A549 (cell line): ENCODE data around the gene IL3.

Source experiments
- CEBPB ChIP-seq, 2 experiments: fragments of >200 bp in 1 of 2; sonication (Bioruptor Twin) in 1 of 2; formaldehyde crosslinking in 1 of 2; IDR thresholded peaks; 2 replicates each; pipeline ENCODE4 v1.6.1; 2012 to 2016
- CTCF ChIP-seq: fragments of >200 bp; sonication (Bioruptor Twin); formaldehyde crosslinking; IDR thresholded peaks from 3 replicates; pipeline ENCODE4 v1.5.1; 2016
- HMGXB4 ChIP-seq: fragments of 250-450 bp; sonication (Bioruptor Pico); IDR thresholded peaks from 2 replicates; pipeline ENCODE4 v1.5.0; 2021; ENCODE audit warnings: mild to moderate bottlenecking, moderate library complexity, borderline replicate concordance
- NPAS2 ChIP-seq: fragments of 250-450 bp; sonication (Bioruptor Pico); IDR thresholded peaks from 2 replicates; pipeline ENCODE4 v1.8.0; 2022; ENCODE audit warnings: mild to moderate bottlenecking, moderate library complexity, borderline replicate concordance
- POLR2A ChIP-seq: IDR thresholded peaks from 2 replicates; pipeline ENCODE4 v1.6.1; 2012; ENCODE audit warnings: mild to moderate bottlenecking, low read length
- REST ChIP-seq: fragments of 200-600 bp; sonication (generic); IDR thresholded peaks from 2 replicates; pipeline ENCODE4 v1.6.1; 2016; ENCODE audit warnings: antibody characterized with exemption, mild to moderate bottlenecking, moderate library complexity
- TP53 ChIP-seq: fragments of 250-450 bp; sonication (Bioruptor Pico); IDR thresholded peaks from 2 replicates; pipeline ENCODE4 v1.5.0; 2021; ENCODE audit warnings: mild to moderate bottlenecking, moderate library complexity
- ZFP36 ChIP-seq: fragments of 450-650 bp; IDR thresholded peaks from 2 replicates; pipeline ENCODE4 v1.6.1; 2014; ENCODE audit warnings: borderline replicate concordance; ENCODE audit not compliant: partially characterized antibody
- ZSCAN20 ChIP-seq: fragments of 250-450 bp; sonication (Bioruptor Pico); IDR thresholded peaks from 2 replicates; pipeline ENCODE4 v1.8.0; 2022; ENCODE audit warnings: mild to moderate bottlenecking, moderate library complexity

DNA sequence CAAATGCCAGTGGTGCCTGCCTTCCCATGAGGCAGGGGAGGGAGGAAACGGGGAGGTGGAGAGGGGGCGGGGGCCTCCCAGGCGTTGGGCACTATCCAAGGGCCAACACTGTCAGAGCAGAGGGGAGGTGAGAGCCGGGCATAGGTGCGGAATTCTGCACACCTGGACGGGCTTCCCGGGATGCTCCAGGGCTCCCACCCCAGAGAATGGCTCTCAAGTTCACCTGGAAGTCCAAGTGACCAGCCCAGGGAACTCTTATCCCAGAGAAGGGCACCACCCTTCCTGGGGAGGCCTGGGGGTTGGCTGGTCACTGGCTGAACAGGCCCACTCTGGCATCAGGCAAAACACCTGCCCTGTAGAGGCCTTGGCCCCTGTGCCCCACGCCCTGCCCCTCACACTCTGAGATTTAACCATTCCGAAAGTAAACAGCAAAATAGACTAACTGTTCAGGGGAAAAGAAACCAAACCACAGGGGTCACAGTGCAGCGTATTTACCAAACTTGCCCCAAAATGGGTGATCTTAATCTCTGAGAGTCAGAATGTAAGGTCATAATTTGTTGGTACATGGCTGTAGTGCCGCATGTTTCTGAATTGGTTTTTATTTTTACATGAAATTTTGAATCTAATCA, 15.9 kb downstream of the IL3 start:
- TF ChIP-seq POLR2A (no peak), CTCF (no peak), ZFP36 (no peak), NPAS2 (no peak), CEBPB (IDR thresholded peaks at IDR 0.05) (no peak), ZSCAN20 (CRISPR knock-in tag) (no peak), TP53 (CRISPR knock-in tag) (no peak), HMGXB4 (CRISPR knock-in tag) (no peak), REST (no peak)
